Measurements from ENCODE around the gene DHX15. TPM values are rescaled to one million over a fixed set of nuclear protein-coding genes. Genes with fewer than 3 reads are reported as not detected.

The DHX15 gene
- total RNA-seq (100 to 1,000 TPM; 106 to 699 (median 174) TPM), polyA plus RNA-seq (10 to 100 TPM; 47.5 to 62.0 (median 51.3) TPM)
- long read RNA-seq, donor 1, transcript DHX15-201 (14 exons, 2,994 nt) = minor isoform, 5 of 17 reads
- long read RNA-seq, donor 1, transcript DHX15-204 (4 exons, 3,028 nt) = major isoform, 6 of 17 reads
- long read RNA-seq, donor 1, partial matches to known transcripts = 5 of 17 reads
- long read RNA-seq, donor 1, other reads (novel, unspliced or antisense) = 0 of 17 reads
- long read RNA-seq, donor 2, transcript DHX15-201 (14 exons, 2,994 nt) = major isoform, 9 of 41 reads
- long read RNA-seq, donor 2, partial matches to known transcripts = 26 of 41 reads
- long read RNA-seq, donor 2, other reads (novel, unspliced or antisense) = 0 of 41 reads
- long read RNA-seq, donor 3, transcript DHX15-209 (2 exons, 1,848 nt) = major isoform, 5 of 33 reads
- long read RNA-seq, donor 3, transcript DHX15-201 (14 exons, 2,994 nt) = major isoform, 5 of 33 reads
- long read RNA-seq, donor 3, transcript DHX15-204 (4 exons, 3,028 nt) = major isoform, 5 of 33 reads
- long read RNA-seq, donor 3, partial matches to known transcripts = 18 of 33 reads
- long read RNA-seq, donor 3, other reads (novel, unspliced or antisense) = 0 of 33 reads
- long read RNA-seq, donor 4, partial matches to known transcripts = 0 of 3 reads
- long read RNA-seq, donor 4, other reads (novel, unspliced or antisense) = 0 of 3 reads
- long read RNA-seq, donor 5, transcript DHX15-209 (2 exons, 1,848 nt) = minor isoform, 8 of 42 reads
- long read RNA-seq, donor 5, transcript DHX15-201 (14 exons, 2,994 nt) = major isoform, 13 of 42 reads
- long read RNA-seq, donor 5, partial matches to known transcripts = 19 of 42 reads
- long read RNA-seq, donor 5, other reads (novel, unspliced or antisense) = 0 of 42 reads
- long read RNA-seq, donor 6 = 0 reads
- long read RNA-seq, donor 7, transcript DHX15-204 (4 exons, 3,028 nt) = minor isoform, 5 of 52 reads
- long read RNA-seq, donor 7, transcript DHX15-201 (14 exons, 2,994 nt) = major isoform, 17 of 52 reads
- long read RNA-seq, donor 7, partial matches to known transcripts = 25 of 52 reads
- long read RNA-seq, donor 7, other reads (novel, unspliced or antisense) = 0 of 52 reads
- long read RNA-seq, donor 8, transcript DHX15-201 (14 exons, 2,994 nt) = major isoform, 12 of 57 reads
- long read RNA-seq, donor 8, transcript DHX15-204 (4 exons, 3,028 nt) = minor isoform, 9 of 57 reads
- long read RNA-seq, donor 8, partial matches to known transcripts = 31 of 57 reads
- long read RNA-seq, donor 8, other reads (novel, unspliced or antisense) = 0 of 57 reads
- long read RNA-seq, donor 9, transcript DHX15-209 (2 exons, 1,848 nt) = major isoform, 7 of 43 reads
- long read RNA-seq, donor 9, transcript DHX15-201 (14 exons, 2,994 nt) = major isoform, 7 of 43 reads
- long read RNA-seq, donor 9, partial matches to known transcripts = 27 of 43 reads
- long read RNA-seq, donor 9, other reads (novel, unspliced or antisense) = 0 of 43 reads
- long read RNA-seq, donor 10, transcript DHX15-201 (14 exons, 2,994 nt) = major isoform, 6 of 17 reads
- long read RNA-seq, donor 10, transcript DHX15-209 (2 exons, 1,848 nt) = major isoform, 6 of 17 reads
- long read RNA-seq, donor 10, partial matches to known transcripts = 0 of 17 reads
- long read RNA-seq, donor 10, other reads (novel, unspliced or antisense) = 0 of 17 reads

GRCh38 chr4:24584211-24584850, at the start of gene DHX15:
TSS of gene DHX15 (minus strand) at chr4:24584554. CDS start at chr4:24584393, 161 bp downstream.
- Histone ChIP-seq H3K4me3 (peak within 1 kb of the TSS; percentile 96 to 100 (median 98)), H3K9me3 (no peaks in the 10 kb centered on the region), H3K27me3 (no peaks in the 10 kb centered on the region), H3K27ac (peak within 1 kb of the TSS; percentile 99 to 100 (median 99)), H3K4me1 (peaks cover 29 to 48% (median 37%) of the 10 kb centered on the region in 4 donors), H3K36me3 (peaks cover 0 to 10% (median 4%) of the 10 kb centered on the region in 4 donors)
- WGBS, 5 donors = 0 to 1% (median 1%) methylated on average over 21 to 52 of the region's 52 CpGs
- TF ChIP-seq CTCF (IDR thresholded peaks at IDR 0.05) (no peak), POLR2AphosphoS5 (IDR thresholded peaks at IDR 0.05) (peak; percentile 82 to 95 (median 88)), POLR2A (IDR thresholded peaks at IDR 0.05) (peak in 2 of 4 donors; percentile 65 to 66)
- intact Hi-C loops (cut with DNase I; ENCODE audit: low total_unique reads) = no loop called here
- DNase-seq = peak; percentile 98 to 99

GRCh38 chr4:24632011-24632410, 47.7 kb upstream of the DHX15 start:
- WGBS, 5 donors = 75 to 86% (median 84%) methylated on average over 2 of the region's 2 CpGs
- no peaks in the 10 kb centered on the region for H3K36me3 ChIP-seq
- intact Hi-C loops (cut with DNase I; ENCODE audit: low total_unique reads) = no loop called here
- H3K4me1 ChIP-seq = no peaks in the 10 kb centered on the region
- H3K27ac ChIP-seq = no peak overlapping the region
- DNase-seq = no peak
- no peaks in the 10 kb centered on the region for H3K9me3 ChIP-seq
- no peaks in the 10 kb centered on the region for H3K27me3 ChIP-seq
- H3K4me3 ChIP-seq = no peak overlapping the region
- TF ChIP-seq CTCF (IDR thresholded peaks at IDR 0.05) = no peak
- TF ChIP-seq POLR2A (IDR thresholded peaks at IDR 0.05) = no peak
- no peak for TF ChIP-seq EP300 (IDR thresholded peaks at IDR 0.05)
- TF ChIP-seq POLR2AphosphoS5 (IDR thresholded peaks at IDR 0.05) = no peak

- Histone ChIP-seq H3K27me3 (no peaks in the 10 kb centered on the region), H3K4me1 (no peaks in the 10 kb centered on the region), H3K9me3 (no peaks in the 10 kb centered on the region), H3K4me3 (no peak overlapping the region), H3K36me3 (no peaks in the 10 kb centered on the region), H3K27ac (no peak overlapping the region)
- WGBS, 5 donors = 65 to 79% (median 76%) methylated on average over 5 of the region's 5 CpGs
- no peak for TF ChIP-seq POLR2A (IDR thresholded peaks at IDR 0.05)
- no peak for TF ChIP-seq POLR2AphosphoS5 (IDR thresholded peaks at IDR 0.05)
- no peak for TF ChIP-seq EP300 (IDR thresholded peaks at IDR 0.05)
- no peak for TF ChIP-seq CTCF (IDR thresholded peaks at IDR 0.05)
- no peak for DNase-seq
- intact Hi-C loops (cut with DNase I; ENCODE audit: low total_unique reads) = no loop called here
These were observed 46.6 kb upstream of the DHX15 start for GRCh38 chr4:24630937-24631336.

Measured in stomach (tissue), 19 donors.